ENCODE results near the gene SEH1L. TPM values are rescaled to one million over a fixed set of nuclear protein-coding genes. Genes with fewer than 3 reads are reported as not detected.

SEH1L gene
- total RNA-seq, 1 donor from 2014 or later: 48.6 TPM

- H3K79me2 ChIP-seq (ENCODE audit: low read depth): no peaks in the 10 kb centered on the region
- Mint-ChIP-seq H3K4me1 (no peaks in the 10 kb centered on the region), H3K27ac (no peak overlapping the region), H3K4me3 (no peak overlapping the region), H3K9me3 (no peaks in the 10 kb centered on the region), H3K36me3 (peaks cover 17% of the 10 kb centered on the region), H3K27me3 (ENCODE audit: insufficient read depth, low read depth) (peaks cover 2% of the 10 kb centered on the region)
- no peak overlapping the region for H3K4me3 ChIP-seq
- no peaks in the 10 kb centered on the region for H3K27me3 ChIP-seq
- peaks cover 4% of the 10 kb centered on the region for H3K36me3 ChIP-seq
- H3K9me3 ChIP-seq (ENCODE audit: low read depth): no peaks in the 10 kb centered on the region
- H3F3A ChIP-seq (ENCODE audit: low read depth): no peaks in the 10 kb centered on the region
- H3K27ac ChIP-seq: no peak overlapping the region
- H3K4me1 ChIP-seq: no peaks in the 10 kb centered on the region
- no peak for TF ChIP-seq EZH2 (IDR thresholded peaks at IDR 0.05)
- TF ChIP-seq CTCF (IDR thresholded peaks at IDR 0.05): no peak
- TF ChIP-seq EZH2phosphoT487 (IDR thresholded peaks at IDR 0.05): no peak
- no peak overlapping the region for H3K4me2 ChIP-seq
- no peak overlapping the region for H3K9ac ChIP-seq
- H2AFZ ChIP-seq (replicated peaks): no peak overlapping the region
- DNase-seq (ENCODE audit: low spot score): no peak
- H4K20me1 ChIP-seq (ENCODE audit: low read depth): no peaks in the 10 kb centered on the region
Observed at GRCh38 chr18:13036622-13037320, 89.0 kb downstream of the SEH1L start.

Other genes with a start within 250 kb of the SEH1L start
- 24.3 and 44.8 TPM in 2 replicates for gene CEP76, start 245.3 kb upstream of the SEH1L start, total RNA-seq (ENCODE audit: low replicate concordance)
- 69.4 and 96.8 TPM in 2 replicates for gene PSMG2, start 245.0 kb upstream of the SEH1L start, total RNA-seq (ENCODE audit: low replicate concordance)
- gene PTPN2, start 63.8 kb upstream of the SEH1L start, total RNA-seq (ENCODE audit: low replicate concordance): 47.7 and 57.9 TPM in 2 replicates
- 40.3 and 58.7 TPM in 2 replicates for gene CEP192, start 43.4 kb downstream of the SEH1L start, total RNA-seq (ENCODE audit: low replicate concordance)